Tibial nerve (tissue), 4 donors: Measurements from ENCODE around the gene CNNM1. TPM values are rescaled to one million over a fixed set of nuclear protein-coding genes. Genes with fewer than 3 reads are reported as not detected.

ENCODE experiments used
- DNase-seq, 2 donors: peaks; one replicate each; pipeline ENCODE4 v3.0.0-alpha.2; 2019; ENCODE audit warnings: low spot score in 2 of 2
- H3K27ac ChIP-seq, 4 donors: fragments of 200-600 bp; sonication (generic) in 3 of 4; one replicate each; pipeline ENCODE4 v1.5.1; 2017 to 2019; ENCODE audit warnings: mild to moderate bottlenecking in 1 of 4
- H3K27me3 ChIP-seq, 2 donors: fragments of 200-600 bp; sonication (generic) in 1 of 2; one replicate each; pipeline versions ENCODE4 v1.5.1 to v1.6.0; 2017 to 2019
- H3K36me3 ChIP-seq, 3 donors: fragments of 200-600 bp; sonication (generic); one replicate each; pipeline ENCODE4 v1.5.1; 2018 to 2019
- H3K4me1 ChIP-seq, 4 donors: fragments of 200-600 bp; sonication (generic) in 3 of 4; one replicate each; pipeline ENCODE4 v1.5.1; 2017 to 2019
- H3K4me3 ChIP-seq, 4 donors: fragments of 200-600 bp; sonication (generic) in 3 of 4; one replicate each; pipeline ENCODE4 v1.5.1; 2017 to 2019; ENCODE audit warnings: mild to moderate bottlenecking in 1 of 4, moderate library complexity in 1 of 4
- H3K9me3 ChIP-seq, 4 donors: fragments of 200-600 bp; sonication (generic) in 3 of 4; one replicate each; pipeline ENCODE4 v1.5.1; 2017 to 2019
- CTCF ChIP-seq, 5 experiments: fragments of 200-600 bp in 3 of 5; fragments of 450-650 bp in 2 of 5; sonication (generic) in 3 of 5; IDR thresholded peaks; one replicate each; pipeline ENCODE4 v1.5.1; 2016 to 2019; ENCODE audit warnings: antibody characterized with exemption in 5 of 5, mild to moderate bottlenecking in 3 of 5, moderate library complexity in 2 of 5
- EP300 ChIP-seq, 2 donors: sonication (generic); formaldehyde crosslinking; IDR thresholded peaks; one replicate each; pipeline ENCODE4 v1.6.1; 2017; ENCODE audit warnings: antibody characterized with exemption in 2 of 2, mild to moderate bottlenecking in 1 of 2
- POLR2A ChIP-seq, 2 donors: fragments of 450-650 bp; IDR thresholded peaks; one replicate each; pipeline ENCODE4 v1.6.1; 2017; ENCODE audit warnings: antibody characterized with exemption in 2 of 2, mild to moderate bottlenecking in 2 of 2, moderate library complexity in 2 of 2
- WGBS, 2 donors: methylation state at CpG; one replicate each; pipeline ENCODE4 v1.1.5; 2018; 5-methylcytosine and 5-hydroxymethylcytosine counted together
- total RNA-seq, 4 donors: library from RNA; depleted of rRNA; stranded (reverse); fragments of >200 nt; gene quantifications; one replicate each; pipeline ENCODE4 v1.1.0, GENCODE V29; 2016

CNNM1 gene
- total RNA-seq, 4 donors from 2014 or later, result 0.20 TPM; not detected in 3

DNA sequence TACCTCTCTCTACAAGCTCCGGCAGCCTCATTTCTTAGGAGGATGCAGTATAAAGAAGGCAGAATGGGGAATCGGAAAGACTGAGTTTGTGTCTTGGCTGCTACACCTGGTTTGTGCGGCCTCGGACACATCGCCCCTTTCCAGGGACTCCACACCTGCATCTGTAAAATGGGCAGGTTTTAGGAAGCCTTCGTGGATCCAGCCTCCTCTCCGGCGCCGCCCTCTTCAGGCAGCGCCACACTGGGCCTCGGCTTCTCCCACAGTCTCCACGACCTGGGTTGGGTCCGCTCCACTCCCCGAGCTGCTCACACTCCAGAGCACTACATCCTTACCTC lies 100.9 kb downstream of the CNNM1 start:
- H3K4me3 ChIP-seq, result peak overlapping the region; percentile 63 to 85 (median 71)
- 14 to 23% methylated on average over 5 to 13 of the region's 14 CpGs for WGBS, 2 donors
- TF ChIP-seq CTCF (IDR thresholded peaks at IDR 0.05) (no peak), EP300 (IDR thresholded peaks at IDR 0.05) (no peak), POLR2A (IDR thresholded peaks at IDR 0.05) (no peak)
- H3K27me3 ChIP-seq, result no peaks in the 10 kb centered on the region
- H3K27ac ChIP-seq, result peak overlapping the region; percentile 21 to 88 (median 76)
- peaks cover 0 to 22% (median 0%) of the 10 kb centered on the region in 3 donors for H3K36me3 ChIP-seq
- no peaks in the 10 kb centered on the region for H3K9me3 ChIP-seq
- DNase-seq, result no peak
- peaks cover 0 to 21% (median 9%) of the 10 kb centered on the region in 4 donors for H3K4me1 ChIP-seq

DNA sequence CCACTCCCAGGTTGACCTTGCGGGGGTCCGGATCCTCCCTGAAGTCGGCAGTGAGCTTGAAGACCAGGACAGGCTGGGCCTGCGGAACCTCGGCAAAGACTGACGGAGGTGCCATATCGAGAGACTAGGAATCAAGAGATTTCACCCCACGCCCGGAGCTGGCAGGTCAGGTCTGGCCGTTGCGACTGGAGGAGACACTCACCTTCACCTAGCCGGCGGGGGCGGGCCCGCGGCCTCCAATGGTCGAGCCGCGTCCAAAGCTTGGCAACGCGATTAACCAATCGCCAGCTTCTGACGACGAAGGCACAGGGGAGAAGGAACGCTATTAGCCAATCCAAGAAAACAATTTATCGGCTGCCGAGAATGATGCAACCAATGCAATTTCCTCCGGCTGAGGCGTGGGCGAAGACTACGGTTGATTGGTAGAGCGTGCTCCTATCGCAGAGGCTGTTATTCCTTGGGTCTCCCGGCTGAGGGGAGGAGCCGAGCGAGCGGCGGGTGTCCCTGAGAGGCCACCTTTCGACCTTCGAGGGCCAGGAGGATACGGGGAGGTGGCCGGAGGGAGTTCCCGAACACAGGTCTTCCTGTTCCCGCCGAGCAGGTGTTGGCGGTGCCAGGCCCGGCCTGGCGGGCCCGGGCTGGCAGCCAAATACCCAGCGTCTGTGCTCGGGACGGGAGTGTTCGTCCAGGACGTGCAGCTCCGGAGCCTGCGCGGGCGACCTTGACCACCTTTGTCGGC lies 101.5 kb downstream of the CNNM1 start, which contains the start of gene GOT1:
Gene GOT1 (minus strand): TSS at position 174 of the 739 bp plus-strand sequence. CDS start 59 bp downstream, at position 115.
- WGBS, 2 donors, result 1% methylated on average over 35 to 36 of the region's 59 CpGs
- Histone ChIP-seq H3K4me3 (peak within 1 kb of the TSS; percentile 63 to 85 (median 71)), H3K4me1 (peaks cover 0 to 21% (median 9%) of the 10 kb centered on the region in 4 donors), H3K27ac (peak within 1 kb of the TSS; percentile 66 to 91 (median 88)), H3K9me3 (no peaks in the 10 kb centered on the region), H3K27me3 (no peaks in the 10 kb centered on the region), H3K36me3 (peaks cover 0 to 17% (median 0%) of the 10 kb centered on the region in 3 donors)
- TF ChIP-seq CTCF (IDR thresholded peaks at IDR 0.05) (peak in 2 of 5 experiments; percentile 37 to 66), POLR2A (IDR thresholded peaks at IDR 0.05) (peak; percentile 62 to 73), EP300 (IDR thresholded peaks at IDR 0.05) (peak; percentile 86 to 90)
- peak; percentile 88 to 93 for DNase-seq

DNA sequence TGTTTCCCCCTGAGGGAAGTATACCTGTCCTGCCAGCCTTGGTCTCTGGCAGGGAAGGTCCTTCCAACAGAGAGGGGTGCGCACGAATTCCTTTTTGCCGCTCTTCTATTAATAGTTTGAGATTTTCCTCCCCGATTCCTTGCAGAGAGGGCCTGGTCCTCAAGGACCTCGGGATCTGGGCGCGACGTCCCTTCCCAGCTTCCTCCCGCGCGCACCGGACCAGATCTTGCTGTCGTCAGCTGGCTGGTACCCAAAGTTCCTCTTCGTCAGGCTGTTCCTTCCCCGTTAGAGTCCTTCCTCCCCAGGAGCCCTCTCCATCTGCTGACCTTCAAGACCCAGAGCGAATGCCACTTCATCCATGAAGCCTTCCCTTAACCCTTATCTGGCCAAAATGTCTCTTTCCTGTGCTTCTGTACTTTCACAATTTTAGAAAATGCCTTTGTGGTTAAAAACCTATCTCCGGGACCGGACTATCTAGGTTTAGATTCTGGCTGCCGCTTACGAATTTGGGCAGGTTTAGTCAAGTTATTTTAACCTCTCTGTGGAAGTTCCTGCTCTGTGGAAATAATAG lies 102.1 kb downstream of the CNNM1 start:
- peaks cover 0 to 24% (median 9%) of the 10 kb centered on the region in 4 donors for H3K4me1 ChIP-seq
- 2 to 4% methylated on average over 20 of the region's 20 CpGs for WGBS, 2 donors
- TF ChIP-seq EP300 (IDR thresholded peaks at IDR 0.05) (no peak), CTCF (IDR thresholded peaks at IDR 0.05) (no peak), POLR2A (IDR thresholded peaks at IDR 0.05) (no peak)

DNA sequence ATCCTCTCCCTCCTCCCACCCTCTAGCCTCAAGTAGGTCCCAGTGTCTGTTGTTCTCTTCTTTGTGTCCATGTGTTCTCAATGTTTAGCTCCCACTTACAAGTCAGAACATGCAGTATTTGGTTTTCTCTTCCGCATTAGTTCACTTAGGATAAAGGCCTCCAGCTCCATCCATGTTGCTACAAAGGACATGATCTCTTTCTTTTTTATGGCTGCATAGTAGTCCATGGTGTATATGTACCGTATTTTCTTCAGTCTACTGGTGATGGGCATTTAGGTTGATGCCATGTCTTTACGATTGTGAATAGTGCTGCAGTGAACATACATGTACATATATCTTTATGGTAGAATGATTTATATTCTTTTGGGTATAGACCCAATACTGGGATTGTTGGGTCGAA lies 102.9 kb downstream of the CNNM1 start:
- Histone ChIP-seq H3K9me3 (no peaks in the 10 kb centered on the region), H3K36me3 (peaks cover 0 to 13% (median 0%) of the 10 kb centered on the region in 3 donors), H3K4me1 (peaks cover 0 to 26% (median 9%) of the 10 kb centered on the region in 4 donors), H3K27me3 (no peaks in the 10 kb centered on the region), H3K27ac (no peak overlapping the region), H3K4me3 (no peak overlapping the region)
- DNase-seq, result no peak
- 95 to 97% methylated on average over 4 of the region's 4 CpGs for WGBS, 2 donors
- no peak for TF ChIP-seq EP300 (IDR thresholded peaks at IDR 0.05)
- TF ChIP-seq POLR2A (IDR thresholded peaks at IDR 0.05), result no peak

More for the DNA sequence above, 102.1 kb downstream of the CNNM1 start:
- peak overlapping the region; percentile 63 to 85 (median 71) for H3K4me3 ChIP-seq
- H3K27me3 ChIP-seq, result no peaks in the 10 kb centered on the region
- DNase-seq, result peak; percentile 39 to 66
- H3K9me3 ChIP-seq, result no peaks in the 10 kb centered on the region
- peaks cover 0 to 13% (median 0%) of the 10 kb centered on the region in 3 donors for H3K36me3 ChIP-seq
- peak overlapping the region; percentile 66 to 91 (median 88) for H3K27ac ChIP-seq

- H3K9me3 ChIP-seq, result no peaks in the 10 kb centered on the region
- WGBS, 2 donors, result 66 to 74% methylated on average over 6 of the region's 6 CpGs
- no peaks in the 10 kb centered on the region for H3K27me3 ChIP-seq
- peaks cover 0 to 18% (median 0%) of the 10 kb centered on the region in 3 donors for H3K36me3 ChIP-seq
- no peak overlapping the region for H3K27ac ChIP-seq
- H3K4me3 ChIP-seq, result no peak overlapping the region
- no peak for DNase-seq
- peaks cover 0 to 26% (median 9%) of the 10 kb centered on the region in 4 donors for H3K4me1 ChIP-seq
- no peak for TF ChIP-seq CTCF (IDR thresholded peaks at IDR 0.05)
- TF ChIP-seq EP300 (IDR thresholded peaks at IDR 0.05), result no peak
- no peak for TF ChIP-seq POLR2A (IDR thresholded peaks at IDR 0.05)
These were observed 103.7 kb downstream of the CNNM1 start for GRCh38 chr10:99432881-99433280.
